ENCODE measurements around the gene FYCO1. TPM values are rescaled to one million over a fixed set of nuclear protein-coding genes. Genes with fewer than 3 reads are reported as not detected.

Gene FYCO1
- total and polyA plus RNA-seq, 2 experiments from 2014 or later = 7.5 to 23.0 TPM

DNA sequence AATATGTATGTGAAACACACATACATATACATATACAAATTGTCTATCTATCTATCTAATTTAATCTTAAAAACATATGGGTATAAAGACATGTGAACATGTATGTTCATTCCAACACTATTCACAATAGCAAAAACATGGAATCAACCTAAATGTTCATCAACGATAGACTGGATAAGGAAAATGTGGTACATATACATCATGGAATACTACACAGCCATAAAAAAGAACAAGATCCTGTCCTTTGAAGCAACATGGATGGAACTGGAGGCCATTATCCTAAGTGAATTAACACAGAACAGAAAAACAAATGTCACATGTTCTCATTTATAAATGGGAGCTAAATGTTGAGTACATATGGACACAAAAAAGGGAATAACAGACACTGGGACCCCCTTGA, 103.5 kb downstream of the FYCO1 start:
- Histone ChIP-seq H3K27ac (no peak overlapping the region), H3K4me3 (no peak overlapping the region), H3K36me3 (replicated peaks; ENCODE audit: insufficient read depth, low read depth) (no peaks in the 10 kb centered on the region), H2AFZ (no peak overlapping the region), H3K4me2 (no peak overlapping the region), H3K79me2 (no peaks in the 10 kb centered on the region), H3K4me1 (ENCODE audit: insufficient read depth) (peaks cover 19% of the 10 kb centered on the region), H3K9me2 (replicated peaks; ENCODE audit: insufficient read depth) (no peaks in the 10 kb centered on the region), H4K20me1 (ENCODE audit: insufficient read depth, poor library complexity, severe bottlenecking) (no peaks in the 10 kb centered on the region), H3K9me3 (ENCODE audit: low read depth) (no peaks in the 10 kb centered on the region), H3K27me3 (no peaks in the 10 kb centered on the region)
- TF ChIP-seq CTCF (IDR thresholded peaks at IDR 0.05; ENCODE audit: poor library complexity) (no peak), EZH2phosphoT487 (IDR thresholded peaks at IDR 0.05; ENCODE audit: low read depth, severe bottlenecking, unreplicated experiment) (no peak), EZH2 (IDR thresholded peaks at IDR 0.05; ENCODE audit: borderline replicate concordance) (no peak)
- 100% methylated on average over 1 of the region's 1 CpG for WGBS (ENCODE audit: low lambda C conversion rate, missing lambda C conversion rate)
- no peak for DNase-seq (ENCODE audit: low spot score)

DNA sequence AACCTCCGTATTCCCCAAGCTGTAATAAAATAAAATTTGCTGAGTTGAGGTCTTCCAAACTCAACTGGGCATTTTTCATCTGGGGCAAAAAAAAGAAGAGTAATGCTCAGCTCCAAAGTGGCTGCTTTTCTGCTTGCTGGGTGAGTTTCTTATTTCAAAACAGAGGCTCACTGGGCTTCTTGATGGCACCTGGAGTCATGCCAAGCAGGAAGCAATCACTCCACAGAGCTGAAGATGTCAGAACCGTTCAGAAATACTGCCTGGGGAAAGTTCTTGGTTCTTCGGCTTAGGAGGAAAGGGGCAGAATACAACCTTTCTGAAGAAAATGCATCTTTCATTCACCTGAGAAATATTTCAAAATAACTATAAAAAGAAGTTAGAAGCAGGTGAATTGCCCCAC, 105.2 kb downstream of the FYCO1 start:
- H2AFZ ChIP-seq = no peak overlapping the region
- H3K4me1 ChIP-seq (ENCODE audit: insufficient read depth) = peaks cover 3% of the 10 kb centered on the region
- no peak overlapping the region for H3K4me2 ChIP-seq
- H3K4me3 ChIP-seq = no peak overlapping the region
- WGBS (ENCODE audit: low lambda C conversion rate, missing lambda C conversion rate) = 57% methylated on average over 3 of the region's 3 CpGs
- no peaks in the 10 kb centered on the region for H3K9me3 ChIP-seq (ENCODE audit: low read depth)
- DNase-seq (ENCODE audit: low spot score) = peak; percentile 34
- no peaks in the 10 kb centered on the region for H3K36me3 ChIP-seq (replicated peaks; ENCODE audit: insufficient read depth, low read depth)
- no peaks in the 10 kb centered on the region for H3K9me2 ChIP-seq (replicated peaks; ENCODE audit: insufficient read depth)
- H3K79me2 ChIP-seq = no peaks in the 10 kb centered on the region
- TF ChIP-seq CTCF (IDR thresholded peaks at IDR 0.05; ENCODE audit: poor library complexity) (no peak), EZH2 (IDR thresholded peaks at IDR 0.05; ENCODE audit: borderline replicate concordance) (no peak), EZH2phosphoT487 (IDR thresholded peaks at IDR 0.05; ENCODE audit: low read depth, severe bottlenecking, unreplicated experiment) (no peak)
- H4K20me1 ChIP-seq (ENCODE audit: insufficient read depth, poor library complexity, severe bottlenecking) = no peaks in the 10 kb centered on the region
- H3K27ac ChIP-seq = no peak overlapping the region
- no peaks in the 10 kb centered on the region for H3K27me3 ChIP-seq

DNA sequence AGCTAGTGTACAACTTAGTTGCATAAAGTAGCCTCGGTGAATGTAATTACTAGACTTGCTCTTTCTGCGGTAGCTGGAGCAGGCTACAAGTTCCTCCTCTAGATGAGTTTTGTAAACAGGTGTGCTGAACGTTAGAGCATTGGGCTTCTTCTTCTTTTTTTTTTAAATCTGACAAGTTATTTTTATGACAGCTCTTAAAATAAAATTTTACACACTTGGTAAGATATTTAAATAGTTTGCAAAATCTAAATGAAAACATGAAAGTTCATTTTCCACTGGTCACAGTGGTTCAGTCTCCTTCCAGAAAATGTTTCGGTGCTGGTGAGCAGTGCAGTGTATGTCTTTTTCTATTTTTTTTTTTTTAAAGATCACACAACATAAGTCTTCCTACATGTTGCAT, 106.3 kb downstream of the FYCO1 start:
- Histone ChIP-seq H4K20me1 (ENCODE audit: insufficient read depth, poor library complexity, severe bottlenecking) (no peaks in the 10 kb centered on the region), H3K36me3 (replicated peaks; ENCODE audit: insufficient read depth, low read depth) (no peaks in the 10 kb centered on the region), H3K4me2 (no peak overlapping the region), H3K27me3 (no peaks in the 10 kb centered on the region), H3K4me1 (ENCODE audit: insufficient read depth) (no peaks in the 10 kb centered on the region), H3K4me3 (no peak overlapping the region), H2AFZ (no peak overlapping the region), H3K79me2 (no peaks in the 10 kb centered on the region), H3K9me3 (ENCODE audit: low read depth) (no peaks in the 10 kb centered on the region), H3K9me2 (replicated peaks; ENCODE audit: insufficient read depth) (no peaks in the 10 kb centered on the region), H3K27ac (no peak overlapping the region)
- 86% methylated on average over 4 of the region's 4 CpGs for WGBS (ENCODE audit: low lambda C conversion rate, missing lambda C conversion rate)
- TF ChIP-seq EZH2 (IDR thresholded peaks at IDR 0.05; ENCODE audit: borderline replicate concordance) (no peak), CTCF (IDR thresholded peaks at IDR 0.05; ENCODE audit: poor library complexity) (no peak), EZH2phosphoT487 (IDR thresholded peaks at IDR 0.05; ENCODE audit: low read depth, severe bottlenecking, unreplicated experiment) (no peak)
- no peak for DNase-seq (ENCODE audit: low spot score)

All from hepatocyte (in vitro differentiated cells).